Measurements from ENCODE around the gene TMEM270.

The TMEM270 gene

DNA sequence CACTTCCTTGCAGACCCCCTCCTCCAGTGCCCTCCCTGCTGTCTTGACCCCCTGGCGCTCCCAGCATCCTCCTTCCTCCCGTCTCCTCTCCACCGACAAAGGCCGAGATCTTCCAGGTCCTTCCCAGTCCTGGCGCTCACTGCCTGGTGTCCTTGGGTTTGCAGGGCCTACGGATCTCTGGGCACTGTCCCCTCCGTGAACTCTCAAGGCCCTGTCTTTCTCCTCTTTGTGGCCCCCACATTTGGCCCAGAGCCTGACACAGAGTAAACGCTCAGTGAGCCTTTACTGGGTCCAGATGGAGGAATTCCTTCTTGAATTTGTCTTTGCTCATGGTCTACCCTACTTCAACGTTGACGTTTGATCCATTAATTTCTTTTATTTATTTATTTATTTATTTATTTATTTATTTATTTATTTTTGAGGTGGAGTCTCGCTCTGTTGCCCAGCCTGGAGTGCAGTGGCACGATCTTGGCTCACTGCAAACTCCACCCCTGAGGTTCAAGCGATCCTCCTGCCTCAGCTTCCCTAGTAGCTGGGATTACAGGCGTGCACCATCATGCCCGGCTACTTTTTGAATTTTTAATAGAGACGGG lies 29.7 kb downstream of the TMEM270 start:
- peak; percentile 48 for DNase-seq

DNA sequence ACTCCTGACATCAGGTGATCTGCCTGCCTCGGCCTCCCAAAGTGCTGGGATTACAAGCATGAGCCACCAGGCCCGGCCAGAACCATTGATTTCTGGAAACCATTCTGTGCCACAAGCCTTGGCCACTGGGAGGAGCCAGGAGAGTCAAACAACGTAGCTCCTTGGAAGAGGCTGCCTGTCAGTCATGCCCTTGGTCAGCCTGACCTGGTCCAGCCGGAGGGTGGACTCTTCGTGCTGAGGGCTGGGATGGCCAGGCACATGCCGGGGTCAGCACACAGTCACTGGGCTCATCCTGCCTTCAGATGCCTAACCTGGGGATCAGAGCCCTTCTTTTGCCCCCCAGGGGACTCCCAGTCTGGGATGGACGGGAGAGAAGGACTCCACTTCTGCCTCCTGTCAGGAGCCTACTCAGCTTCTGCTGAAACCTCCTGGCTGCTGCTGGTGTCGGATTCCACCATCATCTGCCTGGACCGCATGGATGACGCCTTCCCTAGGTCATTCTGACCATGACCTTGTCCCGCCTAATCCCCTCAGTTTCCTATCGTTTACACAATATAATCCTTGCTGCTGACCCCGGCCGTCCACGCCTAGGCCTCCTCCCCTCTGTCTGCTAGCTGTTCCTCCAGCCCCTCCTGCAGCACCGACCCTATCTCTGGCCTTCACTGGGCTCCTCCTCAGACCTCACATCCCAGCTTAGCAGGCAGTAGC lies 30.4 kb downstream of the TMEM270 start:
- no peak for DNase-seq

DNA sequence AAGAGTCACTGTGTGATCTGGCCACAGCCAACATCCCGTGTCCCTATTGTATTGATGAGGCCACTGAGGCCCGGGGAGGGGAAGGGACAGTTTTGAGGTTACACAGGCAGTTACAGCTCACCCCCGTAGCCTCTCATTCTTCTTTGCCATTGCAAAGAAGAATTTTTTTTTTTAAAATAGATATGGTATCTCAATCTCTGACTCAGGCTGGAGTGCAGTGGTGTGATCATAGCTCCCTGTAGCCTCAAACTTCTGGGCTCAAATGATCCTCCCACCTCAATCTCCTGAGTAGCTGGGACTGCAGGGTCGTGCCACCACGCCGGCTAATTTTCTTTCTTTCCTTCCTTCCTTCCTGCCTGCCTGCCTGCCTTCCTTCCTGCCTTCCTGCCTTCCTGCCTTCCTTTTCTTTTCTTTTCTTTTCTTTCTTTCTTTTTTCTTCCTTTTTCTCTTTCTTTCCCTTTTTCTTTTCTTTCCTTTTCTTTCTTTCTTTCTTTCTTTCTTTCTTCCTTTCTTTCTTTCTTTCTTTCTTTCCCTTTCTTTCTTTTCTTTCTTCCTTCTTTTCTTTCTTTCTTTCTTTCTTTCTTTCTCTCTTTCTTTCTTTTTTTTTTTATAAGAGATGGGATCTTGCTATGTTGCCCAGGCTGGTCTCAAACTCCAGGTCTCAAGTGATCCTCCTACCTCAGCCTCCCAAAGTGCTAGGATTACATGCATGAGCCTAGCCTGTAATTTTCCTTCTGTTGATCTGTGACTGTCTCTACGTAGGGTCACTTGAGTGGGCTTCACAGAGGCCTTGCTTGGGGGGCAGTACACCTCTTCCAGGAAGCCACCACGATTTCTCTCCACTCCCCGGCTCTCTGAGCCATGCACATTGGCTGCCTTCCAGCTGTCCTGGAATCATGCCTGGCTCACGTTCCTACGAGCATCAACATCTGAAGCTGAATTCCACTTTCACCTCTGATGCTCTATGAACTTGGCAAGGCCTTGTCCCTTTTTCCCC lies 31.3 kb downstream of the TMEM270 start:
- DNase-seq, result no peak

DNA sequence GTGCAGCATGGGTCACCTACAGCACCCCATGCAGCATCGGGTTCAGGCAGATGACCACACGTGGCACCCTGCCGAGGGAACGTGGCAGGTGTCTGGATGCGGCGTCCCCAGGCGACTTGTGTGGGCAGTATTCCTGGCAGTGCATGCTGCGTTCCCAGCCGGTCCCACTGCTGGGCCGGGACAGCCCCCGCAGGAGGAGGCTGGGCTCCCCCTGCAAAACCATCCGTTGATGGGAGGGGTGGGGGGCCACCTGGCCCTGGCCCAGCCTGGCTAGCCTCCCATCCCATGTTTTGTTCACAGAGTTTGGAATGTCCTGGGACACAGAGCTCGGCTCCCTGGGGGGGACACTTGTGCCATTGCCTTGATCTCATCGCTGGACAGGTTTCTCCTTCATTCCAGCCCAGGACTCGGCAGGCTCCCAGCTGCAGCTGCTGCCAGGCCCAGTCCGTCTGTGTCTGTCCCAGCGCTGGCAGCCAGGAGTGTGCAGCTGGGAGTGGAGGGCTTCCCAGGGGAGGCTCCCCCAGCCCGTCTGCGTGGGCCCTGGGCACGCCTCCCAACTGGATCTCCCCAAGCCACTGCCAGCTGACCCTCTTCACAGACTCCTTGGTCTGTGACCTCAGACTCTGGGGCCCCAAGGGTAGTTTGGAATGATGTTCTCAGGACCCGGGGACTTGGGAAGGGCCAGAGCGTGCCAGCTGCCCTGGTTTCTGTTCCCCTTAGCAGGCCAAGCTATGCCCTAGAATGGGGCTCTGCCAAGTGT lies 32.6 kb downstream of the TMEM270 start:
- peak; percentile 55 for DNase-seq

DNA sequence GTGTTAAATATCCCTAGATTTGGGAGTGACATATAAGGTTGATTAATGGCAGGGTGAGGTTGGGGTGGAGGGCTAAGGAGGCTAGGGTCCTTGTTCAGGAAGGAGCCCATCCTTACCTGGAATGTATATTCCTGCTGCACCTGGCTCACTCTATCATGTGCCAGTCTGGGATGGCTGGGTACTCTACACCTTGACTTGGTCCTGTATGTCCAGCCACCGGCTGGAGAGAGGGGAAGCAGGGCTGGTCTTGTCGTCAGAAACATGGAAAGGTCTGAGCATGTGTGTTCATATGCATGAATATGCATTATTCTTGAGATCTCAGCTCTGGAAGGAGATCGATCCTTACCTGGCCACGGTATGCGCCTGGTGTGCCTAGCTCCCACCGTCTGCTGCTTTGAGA lies 33.2 kb downstream of the TMEM270 start:
- no peak for DNase-seq

DNA sequence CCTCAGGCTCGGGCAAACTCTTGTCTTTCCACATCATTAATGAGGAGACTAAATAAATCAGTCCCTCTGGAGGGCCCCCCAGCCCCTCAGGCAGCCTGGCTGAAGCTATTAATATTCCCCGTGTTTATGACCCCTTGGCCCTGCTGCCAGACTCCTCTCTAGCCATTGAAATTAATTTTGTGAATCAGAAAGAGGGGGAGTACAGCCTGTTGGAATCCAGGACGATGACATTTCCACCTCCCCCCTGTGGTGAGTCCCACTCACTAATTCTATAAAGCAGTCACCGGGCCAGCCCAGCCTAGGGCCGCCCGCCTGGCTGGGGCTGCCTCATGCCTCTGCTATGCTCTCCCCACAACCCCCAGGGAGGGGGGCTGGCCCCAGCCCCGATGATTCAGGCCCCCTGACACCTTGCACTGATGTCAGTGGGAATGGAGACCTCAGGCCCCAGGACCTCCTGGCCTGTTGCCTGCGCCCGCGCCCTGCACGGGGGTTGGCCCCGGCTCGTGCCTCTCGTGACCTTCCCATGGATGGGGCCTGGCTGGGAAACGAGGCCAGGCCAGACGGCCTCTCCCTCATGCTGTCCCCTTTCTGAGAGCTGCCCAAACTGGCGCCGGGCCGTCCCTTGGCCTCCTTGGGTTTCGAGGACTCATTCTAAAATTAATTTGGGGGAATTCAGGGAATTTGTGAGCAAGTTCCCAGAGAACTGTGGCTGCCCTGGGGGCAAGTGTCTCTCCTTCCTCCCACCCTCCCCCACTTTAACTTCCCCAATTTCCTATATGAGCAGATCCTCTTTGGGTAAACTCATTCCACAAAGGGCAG lies 34.0 kb downstream of the TMEM270 start:
- DNase-seq, result peak; percentile 88

DNA sequence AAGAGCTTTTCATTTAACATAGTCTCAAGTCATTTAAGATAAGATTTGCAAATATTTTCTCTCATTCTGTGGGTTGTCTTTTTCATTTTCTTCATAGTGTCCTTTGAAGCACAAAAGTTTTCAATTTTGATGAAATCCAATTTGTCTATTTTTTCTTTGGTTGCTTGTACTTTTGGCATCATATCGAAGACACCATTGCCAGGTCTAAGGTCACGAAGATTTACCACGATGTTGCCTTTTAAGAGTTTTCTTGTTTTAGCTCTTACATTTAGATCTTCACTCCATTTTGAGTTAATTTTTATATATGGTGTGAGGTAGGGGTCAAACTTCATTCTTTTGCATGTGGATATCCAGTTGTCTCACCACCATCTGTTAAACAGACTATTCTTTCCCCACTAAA lies 34.7 kb downstream of the TMEM270 start:
- DNase-seq, result no peak

DNA sequence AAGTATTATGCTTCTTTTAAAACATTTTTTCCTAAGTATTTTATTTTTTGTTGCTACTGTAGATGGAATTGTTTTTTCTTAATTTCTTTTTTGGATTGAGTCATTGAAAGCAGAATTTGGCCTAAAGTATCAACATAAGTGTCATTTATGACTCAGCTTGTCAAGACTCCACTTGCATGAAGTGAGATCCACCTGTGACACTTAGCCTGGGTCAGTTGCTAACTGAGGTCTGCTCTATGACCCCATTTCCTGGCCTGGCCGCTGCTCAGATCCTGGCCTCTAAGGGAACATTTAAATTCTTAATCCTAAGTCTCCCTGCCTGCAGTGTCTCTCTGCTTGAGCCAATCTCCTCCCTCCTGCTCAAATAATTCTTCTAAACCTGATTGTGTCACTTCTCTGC lies 35.5 kb downstream of the TMEM270 start:
- no peak for DNase-seq

DNA sequence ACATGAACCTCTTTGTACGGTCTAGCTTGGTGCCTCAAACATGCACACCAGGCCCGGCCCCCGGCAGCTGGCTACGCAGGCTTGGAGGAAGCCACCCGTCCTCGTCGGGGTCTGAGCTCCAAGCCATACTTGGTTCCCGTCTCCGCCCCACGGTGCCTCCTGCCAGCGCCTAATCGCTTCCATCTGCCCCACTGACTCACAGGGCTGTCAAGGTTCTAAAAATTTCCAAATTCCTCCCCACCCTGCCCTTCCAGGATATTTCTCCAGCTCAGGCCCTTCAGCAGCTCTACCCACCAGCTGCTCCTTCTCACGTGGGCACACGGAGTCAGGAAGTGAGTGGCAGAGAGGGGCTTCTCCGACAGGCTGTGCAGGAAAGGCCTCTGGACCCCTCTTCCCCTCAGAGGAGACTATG lies 38.8 kb downstream of the TMEM270 start:
- peak; percentile 84 for DNase-seq

DNA sequence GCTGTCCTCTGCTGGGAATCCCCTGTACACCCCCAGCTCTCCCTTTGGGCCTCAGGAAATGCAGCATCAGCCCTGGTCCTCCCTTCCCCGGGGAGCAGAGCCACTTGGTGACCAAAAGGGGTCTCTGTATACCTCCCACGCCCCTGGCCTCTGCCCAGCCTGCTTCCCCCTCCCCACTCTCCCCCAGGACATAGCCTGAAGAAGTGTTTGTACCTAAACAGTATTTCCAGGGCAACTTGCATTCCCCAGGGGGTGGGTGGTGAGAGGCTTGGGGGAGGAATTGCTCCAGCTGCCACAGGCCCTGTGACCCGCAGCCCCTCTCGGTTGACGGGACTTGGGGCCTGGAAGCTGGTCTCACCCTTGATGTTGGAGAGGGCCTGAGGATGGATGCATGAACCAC lies 39.3 kb downstream of the TMEM270 start:
- no peak for DNase-seq

DNA sequence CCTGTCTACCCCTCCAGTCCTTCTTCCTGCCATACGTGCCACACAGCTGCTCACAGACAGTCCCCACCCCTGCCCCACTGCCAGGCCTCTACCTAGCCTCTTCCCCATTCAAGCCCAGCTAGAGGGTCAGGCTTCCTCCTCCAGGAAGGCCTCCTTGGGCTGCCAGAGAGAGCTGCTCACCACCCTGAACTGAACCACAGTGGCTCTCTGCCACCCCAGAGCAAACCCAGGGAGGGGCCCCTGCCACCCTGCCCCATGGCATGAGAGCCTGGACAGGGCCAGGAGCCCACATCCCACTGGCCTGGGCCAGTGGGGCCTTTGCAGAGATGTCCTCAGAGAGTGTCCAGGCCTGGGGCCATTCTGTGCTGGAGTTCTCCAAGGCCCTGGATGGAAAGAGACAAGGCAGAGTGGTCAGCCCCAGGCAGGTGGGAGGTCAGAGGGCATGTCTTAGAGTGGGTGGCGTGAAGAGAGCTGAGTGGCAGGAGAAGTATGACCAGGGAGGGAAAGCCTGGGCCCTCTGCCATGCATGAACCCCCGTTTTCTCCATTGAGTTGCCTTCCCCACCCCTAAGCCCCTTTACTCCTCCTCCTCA lies 40.4 kb downstream of the TMEM270 start:
- DNase-seq, result no peak

DNA sequence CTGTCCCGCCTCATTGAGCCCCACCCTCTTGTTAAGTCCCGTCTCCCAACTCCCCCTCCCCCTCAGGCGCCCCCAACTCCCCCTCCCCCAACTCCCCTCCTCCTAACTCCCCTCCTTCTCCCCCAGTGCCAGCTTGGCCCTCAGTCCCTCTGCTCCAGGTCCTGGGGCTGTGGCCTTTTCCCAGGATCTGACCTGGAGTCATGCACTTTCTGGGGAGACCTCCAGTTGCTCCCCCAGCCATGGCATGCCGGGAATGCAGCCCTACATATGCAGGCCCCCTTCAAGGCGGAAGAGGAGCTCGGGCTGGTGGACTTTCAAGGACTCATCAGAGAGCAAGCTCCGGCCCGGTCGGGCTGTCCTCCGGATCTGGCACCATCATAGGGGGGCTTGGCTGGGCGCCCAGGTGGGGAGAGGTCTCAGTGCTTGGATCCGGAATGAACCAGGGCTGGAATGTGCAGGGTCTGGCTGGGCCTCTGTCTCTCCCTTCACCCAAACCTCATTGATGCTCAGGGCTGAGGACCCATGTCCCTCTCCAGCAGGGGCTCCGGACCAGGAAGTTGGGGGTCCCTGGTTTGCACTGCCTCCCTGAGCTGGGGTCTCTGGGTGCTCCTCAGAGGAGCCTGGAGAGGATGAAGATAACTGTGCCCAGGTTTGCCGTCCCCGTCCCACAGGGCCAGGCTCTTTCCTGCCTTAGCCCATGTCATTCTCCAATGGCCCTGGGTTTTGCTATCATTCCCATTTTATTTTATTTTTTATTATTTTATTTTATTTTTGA lies 41.1 kb downstream of the TMEM270 start:
- DNase-seq, result no peak

DNA sequence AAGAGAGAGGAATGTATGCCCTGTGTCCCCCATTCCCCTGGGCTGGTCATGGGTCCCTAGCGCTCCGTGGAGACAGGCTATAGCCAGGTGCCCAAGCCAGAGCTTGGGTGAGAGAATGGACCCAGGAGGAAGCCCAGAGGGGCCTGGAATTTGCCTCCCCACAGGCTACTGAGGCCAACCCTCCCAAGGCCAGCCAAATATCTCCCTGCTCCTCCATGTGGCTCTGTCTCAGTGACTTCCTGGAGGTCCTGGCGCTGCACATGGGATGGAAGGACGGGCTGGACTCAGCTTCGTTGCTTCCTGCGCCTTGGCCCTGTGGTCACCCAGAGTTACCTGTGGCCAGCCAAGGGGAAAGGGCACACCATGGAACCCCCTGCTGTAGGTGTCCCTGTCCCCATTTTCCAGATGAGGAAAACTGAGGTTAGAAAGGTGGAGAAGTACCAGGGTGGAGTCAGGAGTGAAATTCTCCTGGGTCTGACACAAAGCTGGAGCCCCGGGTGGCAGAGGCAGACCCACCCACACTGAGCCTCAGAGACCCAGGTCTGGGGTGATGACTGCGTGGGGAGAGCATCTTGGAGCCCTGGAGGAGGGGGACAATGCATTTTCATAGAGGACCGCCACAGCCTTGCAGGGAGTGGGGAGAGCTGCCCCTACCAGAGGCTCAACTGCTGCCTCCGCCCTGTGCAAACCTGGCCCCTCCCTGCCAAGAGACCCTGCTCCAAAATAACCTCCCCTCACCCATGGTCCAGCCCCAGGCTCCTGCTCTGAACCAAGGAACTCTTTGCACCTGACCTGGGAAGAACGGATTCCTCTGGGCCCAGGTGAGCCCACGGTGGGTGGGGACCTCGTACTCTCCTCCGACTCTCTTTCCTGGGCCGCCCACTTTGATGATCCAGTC lies 42.6 kb downstream of the TMEM270 start:
- no peak for DNase-seq

DNA sequence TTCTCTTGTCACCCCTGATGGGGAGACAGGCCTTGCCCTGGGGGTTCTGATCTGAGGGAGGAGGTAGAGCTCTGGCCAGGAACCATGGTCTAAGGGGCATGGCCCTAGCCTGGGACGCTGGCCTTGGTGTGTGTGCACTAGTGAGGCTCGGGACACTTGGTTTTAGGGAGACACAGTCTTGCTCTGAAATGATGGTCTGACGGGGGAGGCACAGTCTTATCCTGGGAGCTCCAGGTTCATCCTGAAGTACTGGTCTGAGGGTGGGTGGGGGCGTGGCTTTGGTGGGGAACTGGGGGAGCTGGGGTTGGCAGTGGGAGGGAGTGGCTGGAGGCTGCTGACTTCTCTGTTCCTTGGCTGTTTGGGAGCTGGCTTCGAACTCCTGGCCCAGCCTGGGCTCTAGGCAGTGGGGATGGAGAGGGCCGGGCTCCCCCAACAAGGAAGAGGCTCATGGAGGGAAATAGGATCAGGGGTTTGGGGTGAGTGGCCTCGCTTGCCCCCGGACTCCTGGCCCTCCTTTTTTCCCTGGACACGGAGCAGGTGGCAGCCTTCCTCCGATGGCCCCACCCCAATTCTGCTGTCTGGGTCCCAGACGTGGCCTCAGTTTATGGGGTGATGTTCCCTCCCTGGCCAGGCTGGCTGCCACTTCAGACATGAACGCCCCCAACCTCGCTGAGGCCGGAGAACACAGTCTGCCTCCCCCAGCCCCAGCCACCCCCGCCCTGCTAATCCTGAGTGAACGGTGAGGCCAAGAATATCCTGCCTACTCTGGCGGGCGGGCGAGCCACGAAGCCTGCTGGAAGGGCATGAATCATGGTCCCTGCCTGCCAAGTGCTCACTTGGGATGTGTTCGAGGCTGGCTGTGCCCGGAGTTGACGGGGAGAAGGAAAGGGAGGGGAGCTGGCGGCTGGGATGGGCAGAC lies 43.5 kb downstream of the TMEM270 start:
- no peak for DNase-seq

DNA sequence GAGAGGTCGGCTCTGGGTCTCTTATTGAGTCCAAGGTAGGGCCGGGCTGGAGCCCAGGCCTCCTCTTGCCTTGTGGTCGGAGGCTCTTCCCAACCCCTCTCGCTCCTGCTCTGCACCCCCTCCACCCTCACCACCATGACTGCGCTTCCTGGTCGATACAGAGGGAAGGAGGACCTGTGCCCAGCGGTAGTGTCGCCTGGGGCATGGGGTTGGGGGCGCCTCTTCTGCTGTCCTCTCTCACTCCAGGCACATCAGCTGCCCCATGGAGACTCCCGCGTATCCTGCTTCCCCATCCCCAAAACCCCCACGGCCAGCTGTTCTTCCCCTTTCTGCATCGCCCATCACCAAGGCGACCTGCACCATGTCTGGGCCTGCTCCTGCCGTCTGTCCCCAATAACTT lies 44.4 kb downstream of the TMEM270 start:
- no peak for DNase-seq

DNA sequence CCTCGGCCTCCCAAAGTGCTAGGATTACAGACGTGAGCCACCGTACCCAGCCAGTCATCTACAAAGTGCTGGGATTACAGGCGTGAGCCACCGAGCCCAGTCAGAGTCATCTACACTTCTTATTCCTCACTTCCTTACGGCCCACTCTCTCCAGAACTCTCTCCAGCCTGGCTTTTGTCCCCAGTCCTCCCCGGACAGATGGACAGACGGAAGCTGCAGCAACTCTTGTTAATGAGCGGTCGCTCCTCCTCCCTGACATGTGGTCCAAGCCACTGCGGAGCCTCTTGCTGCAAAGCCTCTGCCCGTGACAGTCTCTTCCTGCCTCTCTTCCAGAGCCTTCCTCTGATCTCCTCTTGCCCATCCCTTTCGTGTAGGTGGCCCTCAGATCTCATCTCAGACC lies 45.9 kb downstream of the TMEM270 start:
- DNase-seq, result no peak

DNA sequence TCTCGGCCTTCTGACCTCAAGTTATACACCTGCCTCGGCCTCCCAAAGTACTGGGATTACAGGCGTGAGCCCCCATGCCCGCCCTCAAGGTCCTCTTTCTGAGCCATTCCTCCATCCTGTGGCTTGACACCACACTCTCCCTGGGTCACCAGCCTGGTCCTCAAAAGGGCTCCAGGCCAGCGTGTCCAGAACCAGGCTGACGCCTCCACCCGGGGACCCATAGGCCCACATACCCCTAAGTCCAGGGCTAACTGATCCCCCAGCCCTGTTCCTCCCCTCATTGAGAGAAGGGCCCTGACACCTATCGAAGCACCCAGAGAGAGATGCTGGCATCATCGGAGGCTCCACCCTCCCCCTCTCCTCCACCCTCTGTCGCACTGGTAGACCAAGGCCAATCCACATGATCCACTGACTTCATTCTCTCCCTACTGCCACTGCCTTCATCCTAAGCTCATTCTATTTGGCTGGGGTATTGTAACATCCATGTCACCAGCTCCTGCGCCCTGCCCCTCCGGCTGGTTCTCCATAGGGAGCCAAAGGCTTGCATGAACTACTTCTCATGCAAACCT lies 46.7 kb downstream of the TMEM270 start:
- DNase-seq, result no peak

DNA sequence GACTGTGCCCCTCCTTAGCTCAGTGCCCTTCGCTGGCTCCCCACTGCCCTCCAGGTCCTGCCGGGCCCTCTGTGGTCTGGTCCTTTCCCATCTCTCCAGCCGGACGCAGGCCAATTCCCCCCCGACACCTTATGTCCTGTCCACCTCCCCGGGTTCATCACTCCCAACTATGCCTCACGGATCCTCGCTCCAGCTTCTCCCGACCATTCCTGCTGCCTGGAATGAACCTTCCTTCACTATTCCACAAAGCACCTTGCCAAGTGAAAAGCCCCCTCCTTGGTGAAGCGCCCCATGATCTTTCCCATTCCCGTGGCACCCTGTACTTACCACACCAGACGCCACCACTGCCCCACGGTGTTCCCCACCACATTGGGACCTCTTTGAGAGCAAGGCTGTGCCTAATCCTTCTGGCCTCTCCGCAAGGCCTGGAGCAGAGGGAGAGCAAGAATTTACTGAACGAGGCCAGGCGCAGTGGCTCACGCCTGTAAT lies 47.2 kb downstream of the TMEM270 start:
- DNase-seq, result no peak
